Kidney epithelial cell (primary cell): Measurements from ENCODE around the gene ADAM19. TPM values are rescaled to one million over a fixed set of nuclear protein-coding genes. Genes with fewer than 3 reads are reported as not detected.

Experiments used
- DNase-seq: peaks from one replicate; pipeline ENCODE4 v3.0.0-alpha.2; 2010; ENCODE audit warnings: low read depth
- H3K27me3 ChIP-seq: 2 replicates; pipeline ENCODE4 v1.6.0; 2011; ENCODE audit warnings: low read length; ENCODE audit not compliant: control insufficient read depth, insufficient read depth
- H3K36me3 ChIP-seq: 2 replicates; pipeline ENCODE4 v1.5.1; 2011; ENCODE audit warnings: low read length; ENCODE audit not compliant: control insufficient read depth, insufficient read depth
- H3K4me3 ChIP-seq: 2 replicates; pipeline ENCODE4 v1.5.1; 2011; ENCODE audit warnings: low read depth, mild to moderate bottlenecking, control low read depth, low read length
- total RNA-seq: library from RNA; depleted of rRNA; stranded (reverse); fragments of >200 nt; gene quantifications from 2 replicates; pipeline ENCODE4 v1.2.3, GENCODE V29; 2015
- TF ChIP-seq, protein P1 (sequence below): IDR thresholded peaks from 2 replicates; pipeline ENCODE4 v1.5.1; 2011; ENCODE audit warnings: mild to moderate bottlenecking, moderate library complexity, low read length, control low read depth, inconsistent platforms; ENCODE audit not compliant: insufficient read depth, poor library complexity, severe bottlenecking

The ADAM19 gene
- total RNA-seq, 1 donor from 2014 or later = 61.0 TPM

DNA sequence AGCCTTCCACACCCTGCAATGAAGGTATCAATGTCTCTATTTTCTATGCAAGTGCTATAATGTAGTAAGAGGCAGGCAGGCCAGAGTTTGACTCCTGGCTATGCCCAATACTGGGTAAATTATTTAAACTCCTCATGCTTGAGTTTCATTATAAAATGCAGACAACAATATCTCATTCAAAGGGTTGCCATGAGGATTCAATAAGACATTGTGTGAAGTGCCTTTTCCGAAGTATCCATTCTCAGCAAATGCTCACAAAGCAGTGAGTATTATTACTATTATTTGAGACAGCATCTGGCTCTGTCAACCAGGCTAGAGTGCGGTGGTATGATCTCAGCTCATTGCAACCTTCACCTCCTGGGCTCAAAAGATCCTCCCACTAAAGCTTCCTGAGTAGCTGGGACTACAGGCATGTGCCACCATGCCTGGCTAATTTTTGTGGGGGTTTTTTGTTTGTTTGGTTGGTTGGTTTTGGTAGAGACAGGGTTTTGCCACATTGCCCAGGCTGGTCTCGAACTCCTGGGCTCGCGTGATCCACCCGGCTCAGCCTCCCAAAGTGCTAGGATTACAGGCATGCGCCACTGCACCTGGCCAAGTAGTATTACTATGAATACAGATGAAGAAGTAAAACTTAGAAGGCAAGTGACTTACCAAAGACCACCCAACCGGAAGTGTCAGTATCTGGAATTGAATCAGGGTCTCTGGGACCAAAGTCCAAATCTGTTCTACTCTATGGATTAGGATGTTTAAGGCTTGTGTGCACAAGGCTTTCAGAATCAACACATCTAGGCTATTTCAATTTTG lies 18.8 kb downstream of the ADAM19 start:
- TF ChIP-seq, protein P1, sequence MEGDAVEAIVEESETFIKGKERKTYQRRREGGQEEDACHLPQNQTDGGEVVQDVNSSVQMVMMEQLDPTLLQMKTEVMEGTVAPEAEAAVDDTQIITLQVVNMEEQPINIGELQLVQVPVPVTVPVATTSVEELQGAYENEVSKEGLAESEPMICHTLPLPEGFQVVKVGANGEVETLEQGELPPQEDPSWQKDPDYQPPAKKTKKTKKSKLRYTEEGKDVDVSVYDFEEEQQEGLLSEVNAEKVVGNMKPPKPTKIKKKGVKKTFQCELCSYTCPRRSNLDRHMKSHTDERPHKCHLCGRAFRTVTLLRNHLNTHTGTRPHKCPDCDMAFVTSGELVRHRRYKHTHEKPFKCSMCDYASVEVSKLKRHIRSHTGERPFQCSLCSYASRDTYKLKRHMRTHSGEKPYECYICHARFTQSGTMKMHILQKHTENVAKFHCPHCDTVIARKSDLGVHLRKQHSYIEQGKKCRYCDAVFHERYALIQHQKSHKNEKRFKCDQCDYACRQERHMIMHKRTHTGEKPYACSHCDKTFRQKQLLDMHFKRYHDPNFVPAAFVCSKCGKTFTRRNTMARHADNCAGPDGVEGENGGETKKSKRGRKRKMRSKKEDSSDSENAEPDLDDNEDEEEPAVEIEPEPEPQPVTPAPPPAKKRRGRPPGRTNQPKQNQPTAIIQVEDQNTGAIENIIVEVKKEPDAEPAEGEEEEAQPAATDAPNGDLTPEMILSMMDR = no peak
- H3K4me3 ChIP-seq = no peak overlapping the region
- no peaks in the 10 kb centered on the region for H3K36me3 ChIP-seq
- no peak for DNase-seq
- no peaks in the 10 kb centered on the region for H3K27me3 ChIP-seq

GRCh38 chr5:157555037-157555640 lies 20.4 kb downstream of the ADAM19 start:
- Histone ChIP-seq H3K27me3 (no peaks in the 10 kb centered on the region), H3K4me3 (no peak overlapping the region), H3K36me3 (no peaks in the 10 kb centered on the region)
- TF ChIP-seq, protein P1 = no peak
- no peak for DNase-seq

- H3K4me3 ChIP-seq = no peak overlapping the region
- no peaks in the 10 kb centered on the region for H3K27me3 ChIP-seq
Observed at GRCh38 chr5:157554179-157555036, 21.2 kb downstream of the ADAM19 start.

GRCh38 chr5:157552650-157553049 lies 22.9 kb downstream of the ADAM19 start:
- TF ChIP-seq, protein P1 = no peak
- Histone ChIP-seq H3K36me3 (no peaks in the 10 kb centered on the region), H3K4me3 (no peak overlapping the region), H3K27me3 (no peaks in the 10 kb centered on the region)
- no peak for DNase-seq

More at GRCh38 chr5:157554179-157555036, 21.2 kb downstream of the ADAM19 start:
- TF ChIP-seq, protein P1 = no peak
- DNase-seq = no peak
- H3K36me3 ChIP-seq = no peaks in the 10 kb centered on the region

DNA sequence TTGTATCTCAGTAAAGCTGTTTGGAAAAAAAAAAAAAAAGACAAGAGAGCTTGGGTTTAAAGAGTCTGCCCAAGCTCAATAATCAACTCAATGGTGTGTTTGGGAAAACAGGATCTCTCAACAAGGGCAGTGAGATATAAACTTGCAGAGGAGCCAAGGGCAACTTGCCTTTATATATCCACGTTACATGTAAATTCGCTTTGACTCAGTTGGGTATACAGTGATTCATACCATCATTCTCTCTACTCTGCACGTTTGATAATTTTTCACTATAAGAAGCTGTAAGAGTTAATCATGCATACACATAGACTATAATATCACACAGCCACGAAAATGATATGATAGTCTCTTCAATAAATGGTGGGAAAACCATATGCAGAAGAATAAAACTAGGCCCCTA lies 24.9 kb downstream of the ADAM19 start:
- Histone ChIP-seq H3K4me3 (no peak overlapping the region), H3K36me3 (peaks cover 2% of the 10 kb centered on the region), H3K27me3 (no peaks in the 10 kb centered on the region)
- DNase-seq = no peak
- TF ChIP-seq, protein P1 = no peak
